ENCODE results near the gene AP5S1. TPM values are rescaled to one million over a fixed set of nuclear protein-coding genes. Genes with fewer than 3 reads are reported as not detected.

The AP5S1 gene
- total and polyA plus RNA-seq, 2 of the 13 experiments (the other 11 are each of a cell fraction or from before 2014, with no cell fraction given) = 7.9 to 23.2 TPM

DNA sequence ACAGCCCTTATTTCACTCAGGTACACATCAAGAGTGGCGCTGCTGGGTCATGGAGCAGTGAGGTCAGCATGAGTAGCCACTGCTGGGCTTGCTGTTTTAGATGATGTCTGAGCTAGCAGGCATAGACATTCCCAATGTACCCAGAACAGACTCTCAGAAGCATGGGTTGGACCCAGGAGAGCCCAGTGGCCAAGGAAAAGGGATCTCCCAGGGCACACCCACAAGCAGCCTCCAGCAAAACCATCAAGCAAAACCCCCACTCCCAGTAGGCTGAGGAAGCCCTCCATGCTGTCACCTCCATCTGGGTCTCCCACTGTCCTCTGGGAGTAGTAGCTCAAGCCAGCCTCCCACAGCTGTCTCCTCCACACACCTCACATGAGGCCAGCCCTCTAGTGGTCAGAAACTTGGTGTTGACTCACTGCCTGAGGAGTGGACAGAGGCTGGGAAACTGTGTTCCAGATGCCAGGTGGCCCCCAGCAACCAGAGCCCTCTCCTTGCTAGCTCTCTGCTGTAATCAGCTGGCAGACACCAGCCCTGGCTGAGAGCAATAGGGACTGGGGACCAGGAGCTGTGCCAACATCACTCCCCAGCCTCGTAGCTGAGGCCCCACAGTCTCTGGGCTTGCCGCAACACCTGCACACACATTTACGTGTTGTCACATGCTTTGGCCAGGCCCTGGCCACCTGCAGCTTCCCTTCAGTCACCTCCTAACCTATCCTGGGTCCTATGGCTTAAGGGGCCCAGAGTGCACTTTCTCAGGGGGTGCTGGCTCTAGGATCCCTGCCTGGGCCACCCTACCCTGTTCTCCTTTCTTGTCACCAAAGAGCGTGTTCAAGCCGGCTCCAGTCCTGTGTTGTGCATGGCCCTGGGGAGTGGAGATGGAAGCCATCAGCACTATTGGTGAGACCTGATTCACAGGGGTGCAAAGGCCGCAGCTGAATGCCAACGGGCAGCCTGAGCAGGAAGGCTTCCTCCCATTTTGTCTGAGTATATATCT is 1.9 kb upstream of the AP5S1 start (continued):
- TF ChIP-seq MYC (CRISPR knock-in tag; IDR thresholded peaks at IDR 0.05; ENCODE audit: borderline replicate concordance) (peak; percentile 85), ZIK1 (CRISPR knock-in tag; IDR thresholded peaks at IDR 0.05; ENCODE audit: borderline replicate concordance, low read depth) (no peak), ZNF746 (CRISPR knock-in tag; IDR thresholded peaks at IDR 0.05) (no peak; the same call in 1 of the 2 replicates), PITX1 (CRISPR knock-in tag; IDR thresholded peaks at IDR 0.05) (peak; percentile 80), ZNF607 (CRISPR knock-in tag; IDR thresholded peaks at IDR 0.05; ENCODE audit: borderline replicate concordance) (peak; percentile 85), HES4 (CRISPR knock-in tag; IDR thresholded peaks at IDR 0.05; ENCODE audit: borderline replicate concordance) (no peak), NFYB (CRISPR knock-in tag; IDR thresholded peaks at IDR 0.05) (no peak), ZNF879 (CRISPR knock-in tag; IDR thresholded peaks at IDR 0.05) (0 out of 2 replicates have a peak, but pooled peaks have one; percentile 72), ZNF496 (CRISPR knock-in tag; IDR thresholded peaks at IDR 0.05; ENCODE audit: insufficient replicate concordance) (no peak), SATB2 (CRISPR knock-in tag; IDR thresholded peaks at IDR 0.05) (no peak), ZFY (CRISPR knock-in tag; IDR thresholded peaks at IDR 0.05) (peak; percentile 71), SPEN (CRISPR knock-in tag; IDR thresholded peaks at IDR 0.05; ENCODE audit: low read depth) (peak; percentile 52; the same call in 1 of the 2 replicates), ZFP62 (CRISPR knock-in tag; IDR thresholded peaks at IDR 0.05) (no peak), YY1 (IDR thresholded peaks at IDR 0.05; ENCODE audit: insufficient read depth, insufficient replicate concordance, low read depth, low read length) (peak; percentile 67), PAF1 (CRISPR knock-in tag; IDR thresholded peaks at IDR 0.05) (no peak), ZNF484 (CRISPR knock-in tag; IDR thresholded peaks at IDR 0.05; ENCODE audit: borderline replicate concordance, low read depth) (no peak), KDM2A (CRISPR knock-in tag; IDR thresholded peaks at IDR 0.05; ENCODE audit: borderline replicate concordance, low read depth) (peak; percentile 93)
- TF ChIP-seq, protein P1, sequence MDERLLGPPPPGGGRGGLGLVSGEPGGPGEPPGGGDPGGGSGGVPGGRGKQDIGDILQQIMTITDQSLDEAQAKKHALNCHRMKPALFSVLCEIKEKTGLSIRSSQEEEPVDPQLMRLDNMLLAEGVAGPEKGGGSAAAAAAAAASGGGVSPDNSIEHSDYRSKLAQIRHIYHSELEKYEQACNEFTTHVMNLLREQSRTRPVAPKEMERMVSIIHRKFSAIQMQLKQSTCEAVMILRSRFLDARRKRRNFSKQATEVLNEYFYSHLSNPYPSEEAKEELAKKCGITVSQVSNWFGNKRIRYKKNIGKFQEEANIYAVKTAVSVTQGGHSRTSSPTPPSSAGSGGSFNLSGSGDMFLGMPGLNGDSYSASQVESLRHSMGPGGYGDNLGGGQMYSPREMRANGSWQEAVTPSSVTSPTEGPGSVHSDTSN (CRISPR knock-in tag; IDR thresholded peaks at IDR 0.05) = peak; percentile 59; the same call in 1 of the 2 replicates
- TF ChIP-seq, protein P2, sequence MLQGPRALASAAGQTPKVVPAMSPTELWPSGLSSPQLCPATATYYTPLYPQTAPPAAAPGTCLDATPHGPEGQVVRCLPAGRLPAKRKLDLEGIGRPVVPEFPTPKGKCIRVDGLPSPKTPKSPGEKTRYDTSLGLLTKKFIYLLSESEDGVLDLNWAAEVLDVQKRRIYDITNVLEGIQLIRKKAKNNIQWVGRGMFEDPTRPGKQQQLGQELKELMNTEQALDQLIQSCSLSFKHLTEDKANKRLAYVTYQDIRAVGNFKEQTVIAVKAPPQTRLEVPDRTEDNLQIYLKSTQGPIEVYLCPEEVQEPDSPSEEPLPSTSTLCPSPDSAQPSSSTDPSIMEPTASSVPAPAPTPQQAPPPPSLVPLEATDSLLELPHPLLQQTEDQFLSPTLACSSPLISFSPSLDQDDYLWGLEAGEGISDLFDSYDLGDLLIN (CRISPR knock-in tag; IDR thresholded peaks at IDR 0.05; ENCODE audit: borderline replicate concordance) = peak; percentile 27; the same call in 1 of the 2 replicates
- TF ChIP-seq, protein P3, sequence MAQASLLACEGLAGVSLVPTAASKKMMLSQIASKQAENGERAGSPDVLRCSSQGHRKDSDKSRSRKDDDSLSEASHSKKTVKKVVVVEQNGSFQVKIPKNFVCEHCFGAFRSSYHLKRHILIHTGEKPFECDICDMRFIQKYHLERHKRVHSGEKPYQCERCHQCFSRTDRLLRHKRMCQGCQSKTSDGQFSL (CRISPR knock-in tag; IDR thresholded peaks at IDR 0.05) = no peak
- TF ChIP-seq, protein P4, sequence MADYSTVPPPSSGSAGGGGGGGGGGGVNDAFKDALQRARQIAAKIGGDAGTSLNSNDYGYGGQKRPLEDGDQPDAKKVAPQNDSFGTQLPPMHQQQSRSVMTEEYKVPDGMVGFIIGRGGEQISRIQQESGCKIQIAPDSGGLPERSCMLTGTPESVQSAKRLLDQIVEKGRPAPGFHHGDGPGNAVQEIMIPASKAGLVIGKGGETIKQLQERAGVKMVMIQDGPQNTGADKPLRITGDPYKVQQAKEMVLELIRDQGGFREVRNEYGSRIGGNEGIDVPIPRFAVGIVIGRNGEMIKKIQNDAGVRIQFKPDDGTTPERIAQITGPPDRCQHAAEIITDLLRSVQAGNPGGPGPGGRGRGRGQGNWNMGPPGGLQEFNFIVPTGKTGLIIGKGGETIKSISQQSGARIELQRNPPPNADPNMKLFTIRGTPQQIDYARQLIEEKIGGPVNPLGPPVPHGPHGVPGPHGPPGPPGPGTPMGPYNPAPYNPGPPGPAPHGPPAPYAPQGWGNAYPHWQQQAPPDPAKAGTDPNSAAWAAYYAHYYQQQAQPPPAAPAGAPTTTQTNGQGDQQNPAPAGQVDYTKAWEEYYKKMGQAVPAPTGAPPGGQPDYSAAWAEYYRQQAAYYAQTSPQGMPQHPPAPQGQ (CRISPR knock-in tag; IDR thresholded peaks at IDR 0.05; ENCODE audit: borderline replicate concordance) = no peak
- TF ChIP-seq, protein P5, sequence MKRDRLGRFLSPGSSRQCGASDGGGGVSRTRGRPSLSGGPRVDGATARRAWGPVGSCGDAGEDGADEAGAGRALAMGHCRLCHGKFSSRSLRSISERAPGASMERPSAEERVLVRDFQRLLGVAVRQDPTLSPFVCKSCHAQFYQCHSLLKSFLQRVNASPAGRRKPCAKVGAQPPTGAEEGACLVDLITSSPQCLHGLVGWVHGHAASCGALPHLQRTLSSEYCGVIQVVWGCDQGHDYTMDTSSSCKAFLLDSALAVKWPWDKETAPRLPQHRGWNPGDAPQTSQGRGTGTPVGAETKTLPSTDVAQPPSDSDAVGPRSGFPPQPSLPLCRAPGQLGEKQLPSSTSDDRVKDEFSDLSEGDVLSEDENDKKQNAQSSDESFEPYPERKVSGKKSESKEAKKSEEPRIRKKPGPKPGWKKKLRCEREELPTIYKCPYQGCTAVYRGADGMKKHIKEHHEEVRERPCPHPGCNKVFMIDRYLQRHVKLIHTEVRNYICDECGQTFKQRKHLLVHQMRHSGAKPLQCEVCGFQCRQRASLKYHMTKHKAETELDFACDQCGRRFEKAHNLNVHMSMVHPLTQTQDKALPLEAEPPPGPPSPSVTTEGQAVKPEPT (CRISPR knock-in tag; IDR thresholded peaks at IDR 0.05; ENCODE audit: low read depth) = no peak

Data from HepG2 (cell line).